ENCODE measurements around the gene UBALD1.
"Not testable (repeated sequence)": the region's sequence is repeated elsewhere in the genome, so short reads cannot be mapped to it uniquely, and the experiment has no call there.

UBALD1 gene

DNA sequence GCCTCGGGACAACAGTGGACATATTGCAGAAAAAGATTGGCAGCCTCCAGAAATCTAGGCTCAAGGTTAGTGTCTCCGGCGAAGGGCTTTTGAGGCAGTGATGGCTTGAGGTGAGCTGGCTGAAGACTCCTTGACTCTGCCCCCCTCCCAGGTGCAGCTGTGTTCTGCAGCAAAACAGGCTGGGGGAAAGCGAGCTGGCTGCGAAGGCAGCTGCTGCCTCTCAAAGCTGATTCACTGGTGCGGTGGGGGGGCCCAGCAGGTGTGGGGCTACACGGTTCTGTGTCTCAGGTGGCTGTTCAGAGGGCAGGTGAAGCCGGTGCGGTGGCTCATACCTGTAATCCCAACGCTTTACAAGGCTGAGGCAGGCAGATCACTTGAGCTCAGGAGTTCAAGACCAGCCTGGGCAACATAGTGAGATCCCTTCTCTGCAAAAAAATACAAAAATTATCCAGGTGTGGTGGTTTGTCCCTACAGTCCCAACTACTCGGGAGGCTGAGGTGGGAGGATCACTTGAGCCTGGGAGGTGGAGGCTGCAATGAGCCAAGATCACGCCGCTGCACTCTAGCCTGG lies 35.6 kb downstream of the UBALD1 start:
- Histone ChIP-seq H3K4me3 (ENCODE audit: low read length) (no peak overlapping the region), H4K20me1 (ENCODE audit: control insufficient read depth, insufficient read depth, low read depth, low read length) (no peaks in the 10 kb centered on the region), H3K36me3 (ENCODE audit: control insufficient read depth, low read length) (no peaks in the 10 kb centered on the region), H3K27ac (ENCODE audit: low read depth, low read length) (no peak overlapping the region), H3K9me3 (ENCODE audit: control insufficient read depth, insufficient read depth, low read length) (no peaks in the 10 kb centered on the region), H3K4me1 (ENCODE audit: control insufficient read depth, low read length) (no peaks in the 10 kb centered on the region), H3F3A (ENCODE audit: control insufficient read depth, insufficient read depth) (no peaks in the 10 kb centered on the region), H3K9me2 (replicated peaks; ENCODE audit: control insufficient read depth, low read length) (no peaks in the 10 kb centered on the region), H3K79me2 (ENCODE audit: control insufficient read depth, low read length) (no peaks in the 10 kb centered on the region), H3K27me3 (ENCODE audit: control insufficient read depth, low read length) (peaks cover 4% of the 10 kb centered on the region), H3K4me2 (ENCODE audit: low read length) (no peak overlapping the region)
- TF ChIP-seq, protein P1, sequence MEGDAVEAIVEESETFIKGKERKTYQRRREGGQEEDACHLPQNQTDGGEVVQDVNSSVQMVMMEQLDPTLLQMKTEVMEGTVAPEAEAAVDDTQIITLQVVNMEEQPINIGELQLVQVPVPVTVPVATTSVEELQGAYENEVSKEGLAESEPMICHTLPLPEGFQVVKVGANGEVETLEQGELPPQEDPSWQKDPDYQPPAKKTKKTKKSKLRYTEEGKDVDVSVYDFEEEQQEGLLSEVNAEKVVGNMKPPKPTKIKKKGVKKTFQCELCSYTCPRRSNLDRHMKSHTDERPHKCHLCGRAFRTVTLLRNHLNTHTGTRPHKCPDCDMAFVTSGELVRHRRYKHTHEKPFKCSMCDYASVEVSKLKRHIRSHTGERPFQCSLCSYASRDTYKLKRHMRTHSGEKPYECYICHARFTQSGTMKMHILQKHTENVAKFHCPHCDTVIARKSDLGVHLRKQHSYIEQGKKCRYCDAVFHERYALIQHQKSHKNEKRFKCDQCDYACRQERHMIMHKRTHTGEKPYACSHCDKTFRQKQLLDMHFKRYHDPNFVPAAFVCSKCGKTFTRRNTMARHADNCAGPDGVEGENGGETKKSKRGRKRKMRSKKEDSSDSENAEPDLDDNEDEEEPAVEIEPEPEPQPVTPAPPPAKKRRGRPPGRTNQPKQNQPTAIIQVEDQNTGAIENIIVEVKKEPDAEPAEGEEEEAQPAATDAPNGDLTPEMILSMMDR (IDR thresholded peaks at IDR 0.05; ENCODE audit: low read depth, low read length, poor library complexity, severe bottlenecking): no peak
- no peak for TF ChIP-seq EZH2phosphoT487 (IDR thresholded peaks at IDR 0.05; ENCODE audit: borderline replicate concordance, low read length)

DNA sequence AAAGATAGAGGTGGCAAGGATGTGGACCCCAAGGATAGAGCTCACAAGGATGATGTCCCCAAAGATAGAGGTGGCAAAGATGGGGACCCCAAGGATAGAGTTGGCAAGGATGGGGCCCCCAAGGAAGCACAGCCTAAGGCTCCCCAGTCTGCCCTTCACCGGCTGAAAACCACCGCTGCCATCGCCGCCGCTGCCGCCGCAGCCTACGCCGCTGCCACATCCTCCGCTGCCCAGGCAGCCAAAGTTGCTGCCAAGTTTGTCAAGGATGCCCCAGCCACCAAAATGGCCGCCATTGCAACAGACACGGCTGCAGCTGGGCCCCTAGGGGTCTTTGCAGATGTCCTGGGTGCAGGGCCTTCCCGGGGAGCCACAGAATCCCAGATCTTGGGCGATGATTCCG lies 38.7 kb downstream of the UBALD1 start:
- Histone ChIP-seq H3K27me3 (ENCODE audit: control insufficient read depth, low read length) (peaks cover 7% of the 10 kb centered on the region), H3K36me3 (ENCODE audit: control insufficient read depth, low read length) (no peaks in the 10 kb centered on the region), H3K27ac (ENCODE audit: low read depth, low read length) (no peak overlapping the region), H3K4me3 (ENCODE audit: low read length) (no peak overlapping the region), H4K20me1 (ENCODE audit: control insufficient read depth, insufficient read depth, low read depth, low read length) (no peaks in the 10 kb centered on the region), H3K9me2 (replicated peaks; ENCODE audit: control insufficient read depth, low read length) (no peaks in the 10 kb centered on the region), H3F3A (ENCODE audit: control insufficient read depth, insufficient read depth) (no peaks in the 10 kb centered on the region), H3K9me3 (ENCODE audit: control insufficient read depth, insufficient read depth, low read length) (no peaks in the 10 kb centered on the region), H3K4me1 (ENCODE audit: control insufficient read depth, low read length) (no peaks in the 10 kb centered on the region), H3K4me2 (ENCODE audit: low read length) (no peak overlapping the region), H3K79me2 (ENCODE audit: control insufficient read depth, low read length) (no peaks in the 10 kb centered on the region)
- TF ChIP-seq, protein P1 (IDR thresholded peaks at IDR 0.05; ENCODE audit: low read depth, low read length, poor library complexity, severe bottlenecking): no peak
- TF ChIP-seq EZH2phosphoT487 (IDR thresholded peaks at IDR 0.05; ENCODE audit: borderline replicate concordance, low read length): no peak

DNA sequence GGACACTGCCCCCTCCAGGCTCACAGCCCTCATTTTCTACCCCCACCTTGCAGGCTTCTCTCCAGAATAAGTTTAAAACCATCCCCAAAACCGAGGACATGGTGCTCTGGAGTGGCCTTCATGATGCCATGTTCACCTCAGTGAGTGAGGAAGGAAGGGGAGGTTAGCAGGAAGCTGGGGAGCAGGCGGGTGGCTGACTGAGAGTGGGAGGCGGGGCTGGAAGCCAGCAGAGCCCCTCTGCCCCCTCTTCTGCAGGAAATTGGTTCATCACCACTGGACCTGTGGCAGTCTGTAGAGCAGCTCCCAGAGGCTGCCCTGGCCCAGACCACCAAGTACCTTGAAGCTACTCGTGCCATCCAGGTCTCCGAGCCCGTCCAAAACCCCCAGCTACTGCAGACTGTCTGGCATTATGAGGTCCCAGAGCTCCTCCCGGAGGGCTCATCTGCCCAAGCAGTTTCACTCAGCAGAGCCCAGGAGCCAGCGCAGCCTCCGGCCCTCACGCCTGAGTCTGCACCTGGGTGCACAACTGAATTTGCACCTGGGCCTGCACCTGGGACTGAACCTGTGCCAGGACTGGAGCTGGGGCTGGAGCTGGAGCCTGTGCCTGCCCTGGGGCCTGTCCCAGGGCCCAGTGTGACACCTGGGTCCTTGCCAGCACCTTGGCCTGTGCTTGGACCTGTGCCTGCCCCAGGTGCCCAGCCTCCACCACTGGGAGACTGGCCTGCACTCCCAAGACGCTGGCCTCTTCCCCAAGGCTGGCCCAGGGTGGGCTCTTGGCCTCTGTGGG lies 39.6 kb downstream of the UBALD1 start:
- Histone ChIP-seq H3K9me2 (replicated peaks; ENCODE audit: control insufficient read depth, low read length) (no peaks in the 10 kb centered on the region), H3K36me3 (ENCODE audit: control insufficient read depth, low read length) (no peaks in the 10 kb centered on the region), H3K79me2 (ENCODE audit: control insufficient read depth, low read length) (no peaks in the 10 kb centered on the region), H3K4me2 (ENCODE audit: low read length) (no peak overlapping the region), H4K20me1 (ENCODE audit: control insufficient read depth, insufficient read depth, low read depth, low read length) (no peaks in the 10 kb centered on the region), H3K9me3 (ENCODE audit: control insufficient read depth, insufficient read depth, low read length) (no peaks in the 10 kb centered on the region), H3F3A (ENCODE audit: control insufficient read depth, insufficient read depth) (no peaks in the 10 kb centered on the region), H3K4me1 (ENCODE audit: control insufficient read depth, low read length) (no peaks in the 10 kb centered on the region), H3K27me3 (ENCODE audit: control insufficient read depth, low read length) (peaks cover 12% of the 10 kb centered on the region), H3K4me3 (ENCODE audit: low read length) (no peak overlapping the region), H3K27ac (ENCODE audit: low read depth, low read length) (no peak overlapping the region)
- TF ChIP-seq, protein P1 (IDR thresholded peaks at IDR 0.05; ENCODE audit: low read depth, low read length, poor library complexity, severe bottlenecking): peak; percentile 11
- TF ChIP-seq EZH2phosphoT487 (IDR thresholded peaks at IDR 0.05; ENCODE audit: borderline replicate concordance, low read length): no peak

DNA sequence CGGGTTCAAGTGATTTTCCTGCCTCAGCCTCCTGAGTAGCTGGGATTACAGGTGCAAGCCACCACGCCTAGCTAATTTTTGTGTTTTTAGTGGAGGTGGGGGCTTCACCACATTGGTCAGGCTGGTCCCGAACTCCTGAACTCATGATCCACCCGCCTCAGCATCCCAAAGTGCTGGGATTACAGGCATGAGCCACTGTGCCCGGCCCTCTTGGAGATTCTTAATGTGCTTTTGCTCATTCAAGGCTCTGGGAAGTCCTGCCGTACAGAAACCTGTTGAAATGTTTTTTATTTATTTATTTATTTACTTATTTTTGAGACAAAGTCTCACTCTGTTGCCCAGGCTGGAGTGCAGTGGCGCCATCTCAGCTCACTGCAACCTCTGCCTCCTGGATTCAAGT lies 40.8 kb downstream of the UBALD1 start:
- not testable (repeated sequence) for H4K20me1 ChIP-seq (ENCODE audit: control insufficient read depth, insufficient read depth, low read depth, low read length); H3K4me1 ChIP-seq (ENCODE audit: control insufficient read depth, low read length); H3K27ac ChIP-seq (ENCODE audit: low read depth, low read length); H3K4me3 ChIP-seq (ENCODE audit: low read length); H3K9me2 ChIP-seq (replicated peaks; ENCODE audit: control insufficient read depth, low read length); H3K36me3 ChIP-seq (ENCODE audit: control insufficient read depth, low read length); H3K79me2 ChIP-seq (ENCODE audit: control insufficient read depth, low read length); H3K9me3 ChIP-seq (ENCODE audit: control insufficient read depth, insufficient read depth, low read length); H3F3A ChIP-seq (ENCODE audit: control insufficient read depth, insufficient read depth); H3K4me2 ChIP-seq (ENCODE audit: low read length)
- peaks cover 12% of the 10 kb centered on the region for H3K27me3 ChIP-seq (ENCODE audit: control insufficient read depth, low read length)
